ENCODE measurements around the gene RERE.

- no peak for TF ChIP-seq POLR2A (IDR thresholded peaks at IDR 0.05)
- TF ChIP-seq CTCF (IDR thresholded peaks at IDR 0.05), result no peak
These were observed 53.6 kb downstream of the RERE start for GRCh38 chr1:8763888-8764287.

All from adrenal gland (tissue), 5 donors.